GM12873 (cell line): ENCODE results near the gene SCPEP1.

Source experiments
- CTCF ChIP-seq: IDR thresholded peaks from 2 replicates; pipeline ENCODE4 v1.5.1; 2012; ENCODE audit warnings: low read depth, mild to moderate bottlenecking, moderate library complexity, low read length, control low read depth; ENCODE audit not compliant: insufficient read depth; ENCODE audit errors: missing control alignments

SCPEP1 gene

GRCh38 chr17:56973520-56973919, 4.4 kb upstream of the SCPEP1 start:
- TF ChIP-seq CTCF = no peak

DNA sequence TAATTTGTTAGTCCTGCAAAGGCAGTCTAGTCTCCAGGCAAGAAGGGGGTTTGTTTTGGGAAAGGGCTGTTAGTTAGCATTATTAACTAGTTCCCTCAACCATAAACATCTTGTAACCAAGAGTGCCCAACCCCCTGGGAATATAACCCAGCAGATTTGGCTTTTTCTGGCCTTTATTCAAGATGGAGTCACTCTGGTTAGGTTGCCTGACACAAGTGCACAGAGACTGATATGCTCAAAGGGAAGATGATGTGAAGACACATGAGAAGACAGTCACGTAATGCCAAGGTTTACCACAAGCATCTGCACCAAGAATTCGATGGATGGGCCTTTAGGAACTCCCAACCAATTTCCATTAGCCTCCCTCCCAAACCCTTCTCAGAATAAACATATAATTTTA, 3.9 kb upstream of the SCPEP1 start:
- TF ChIP-seq CTCF = no peak

- no peak for TF ChIP-seq CTCF
Measured at GRCh38 chr17:56975656-56976055, 2.3 kb upstream of the SCPEP1 start.

GRCh38 chr17:56976941-56977608, 856 bp upstream of the SCPEP1 start:
- no peak for TF ChIP-seq CTCF

DNA sequence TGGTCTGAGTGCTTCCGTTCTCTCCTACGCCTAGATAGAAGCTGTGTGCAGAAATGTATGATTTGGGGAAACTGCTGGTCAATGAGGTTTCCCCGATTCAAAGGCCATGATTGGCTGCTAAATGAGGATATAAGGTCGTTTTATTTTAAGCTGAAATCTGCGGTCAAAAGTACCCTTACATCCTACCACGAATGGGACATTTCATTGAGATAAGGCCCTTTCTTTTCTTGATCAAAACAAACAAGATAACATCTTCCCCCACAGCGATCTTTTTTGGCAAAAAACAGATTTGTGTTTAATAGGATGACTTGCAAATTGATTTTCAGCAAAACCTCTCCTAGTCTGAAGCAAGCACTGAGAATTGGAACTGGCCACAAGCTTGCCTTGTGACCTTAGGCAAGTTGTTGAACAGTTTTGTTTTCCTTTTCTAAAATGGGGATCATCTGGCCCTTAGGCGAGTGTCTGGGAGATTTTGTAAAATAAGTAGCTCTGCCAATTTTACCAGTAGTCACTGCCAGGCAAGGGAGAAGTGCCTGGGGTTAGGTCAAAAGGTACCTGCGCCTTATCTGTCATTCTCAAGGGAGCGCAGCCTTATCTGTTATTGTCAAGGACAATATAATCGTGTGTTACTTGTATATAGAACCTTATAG, 635 bp downstream of the SCPEP1 start:
- no peak for TF ChIP-seq CTCF

GRCh38 chr17:56979091-56979480, 1.2 kb downstream of the SCPEP1 start:
- no peak for TF ChIP-seq CTCF

- TF ChIP-seq CTCF = no peak
Measured at GRCh38 chr17:56982312-56982711, 4.4 kb downstream of the SCPEP1 start.
